ENCODE data around the gene STK16.

The STK16 gene

DNA sequence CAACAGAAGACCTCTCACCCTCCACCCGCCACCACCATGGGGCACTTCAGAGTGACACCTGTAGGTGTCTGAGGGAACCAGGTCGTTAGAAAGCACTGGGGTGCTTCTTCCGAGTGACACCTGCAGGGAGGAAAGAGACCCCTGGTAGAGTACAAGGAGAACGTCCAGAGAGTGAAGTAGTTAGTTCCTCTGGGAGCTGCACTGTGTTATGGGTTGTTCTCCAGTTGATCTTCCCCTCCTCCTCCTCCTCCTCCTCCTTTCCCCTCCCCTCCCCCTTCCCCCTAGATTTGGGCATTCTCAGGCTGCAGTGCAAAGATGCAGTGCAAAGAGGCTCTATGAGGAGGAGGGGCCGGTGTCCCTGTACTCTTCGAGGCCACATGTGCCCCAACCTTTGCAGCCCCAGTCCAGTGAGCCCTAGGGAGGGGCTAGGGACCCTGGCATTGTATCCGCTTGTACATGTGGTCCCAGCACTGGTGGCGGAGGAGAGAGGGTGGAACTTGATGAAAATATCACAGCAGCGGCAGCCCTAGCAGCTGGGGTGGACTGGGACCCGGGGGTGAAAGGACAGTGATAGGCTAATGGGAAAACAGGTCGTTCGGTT lies 34.7 kb downstream of the STK16 start:
- TF ChIP-seq, protein P1, sequence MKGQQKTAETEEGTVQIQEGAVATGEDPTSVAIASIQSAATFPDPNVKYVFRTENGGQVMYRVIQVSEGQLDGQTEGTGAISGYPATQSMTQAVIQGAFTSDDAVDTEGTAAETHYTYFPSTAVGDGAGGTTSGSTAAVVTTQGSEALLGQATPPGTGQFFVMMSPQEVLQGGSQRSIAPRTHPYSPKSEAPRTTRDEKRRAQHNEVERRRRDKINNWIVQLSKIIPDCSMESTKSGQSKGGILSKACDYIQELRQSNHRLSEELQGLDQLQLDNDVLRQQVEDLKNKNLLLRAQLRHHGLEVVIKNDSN (IDR thresholded peaks at IDR 0.05) = no peak
- TF ChIP-seq, protein P2, sequence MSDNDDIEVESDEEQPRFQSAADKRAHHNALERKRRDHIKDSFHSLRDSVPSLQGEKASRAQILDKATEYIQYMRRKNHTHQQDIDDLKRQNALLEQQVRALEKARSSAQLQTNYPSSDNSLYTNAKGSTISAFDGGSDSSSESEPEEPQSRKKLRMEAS (IDR thresholded peaks at IDR 0.05) = no peak
- TF ChIP-seq ZBTB7A (IDR thresholded peaks at IDR 0.05; ENCODE audit: low read depth) = no peak
- TF ChIP-seq FOXM1 (IDR thresholded peaks at IDR 0.05; ENCODE audit: borderline replicate concordance, low read depth) = no peak
- no peak for TF ChIP-seq REST (IDR thresholded peaks at IDR 0.05; ENCODE audit: low read depth)
- no peak for TF ChIP-seq TCF12 (IDR thresholded peaks at IDR 0.05; ENCODE audit: low read depth)
- TF ChIP-seq CREB1 (IDR thresholded peaks at IDR 0.05; ENCODE audit: low read depth) = no peak
- no peak for TF ChIP-seq CEBPB (IDR thresholded peaks at IDR 0.05)
- TF ChIP-seq NFIC (IDR thresholded peaks at IDR 0.05) = no peak

- TF ChIP-seq TCF12 (IDR thresholded peaks at IDR 0.05; ENCODE audit: low read depth) = no peak
- TF ChIP-seq FOXM1 (IDR thresholded peaks at IDR 0.05; ENCODE audit: borderline replicate concordance, low read depth) = no peak
- TF ChIP-seq, protein P1 (IDR thresholded peaks at IDR 0.05) = no peak
- no peak for TF ChIP-seq REST (IDR thresholded peaks at IDR 0.05; ENCODE audit: low read depth)
- TF ChIP-seq ZBTB7A (IDR thresholded peaks at IDR 0.05; ENCODE audit: low read depth) = no peak
- TF ChIP-seq EGR1 (IDR thresholded peaks at IDR 0.05) = no peak
- no peak for TF ChIP-seq RAD21 (IDR thresholded peaks at IDR 0.05; ENCODE audit: low read depth)
- TF ChIP-seq CREB1 (IDR thresholded peaks at IDR 0.05; ENCODE audit: low read depth) = no peak
- no peak for TF ChIP-seq TEAD4 (IDR thresholded peaks at IDR 0.05)
- no peak for TF ChIP-seq NFIC (IDR thresholded peaks at IDR 0.05)
- TF ChIP-seq, protein P2 (IDR thresholded peaks at IDR 0.05) = no peak
Measured at GRCh38 chr2:219280651-219281050, 35.4 kb downstream of the STK16 start.

DNA sequence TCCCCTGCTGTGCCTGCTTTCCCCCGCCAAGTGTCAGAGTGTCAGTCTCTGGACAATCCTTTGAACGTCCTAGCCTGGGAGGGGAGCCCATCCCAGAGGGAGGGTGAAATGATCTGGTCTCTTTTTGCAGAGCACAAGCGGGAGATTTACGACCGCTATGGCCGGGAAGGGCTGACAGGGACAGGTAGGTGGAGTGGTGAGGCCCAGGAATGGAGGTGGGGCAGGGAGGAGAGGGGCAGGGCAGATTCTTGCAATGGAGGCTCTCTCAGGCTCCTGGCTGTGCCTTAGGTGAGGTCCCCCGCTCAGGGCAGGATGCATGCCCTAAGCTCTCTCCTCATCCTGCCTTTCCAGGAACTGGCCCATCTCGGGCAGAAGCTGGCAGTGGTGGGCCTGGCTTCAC lies 36.3 kb downstream of the STK16 start:
- TF ChIP-seq EP300 (IDR thresholded peaks at IDR 0.05; ENCODE audit: borderline replicate concordance) (no peak), TEAD4 (IDR thresholded peaks at IDR 0.05) (no peak), CREB1 (IDR thresholded peaks at IDR 0.05; ENCODE audit: low read depth) (no peak), REST (IDR thresholded peaks at IDR 0.05; ENCODE audit: low read depth) (no peak), EGR1 (IDR thresholded peaks at IDR 0.05) (no peak), FOXM1 (IDR thresholded peaks at IDR 0.05; ENCODE audit: borderline replicate concordance, low read depth) (no peak), CEBPB (IDR thresholded peaks at IDR 0.05) (no peak), YY1 (IDR thresholded peaks at IDR 0.05; ENCODE audit: low read depth) (no peak), RAD21 (IDR thresholded peaks at IDR 0.05; ENCODE audit: low read depth) (no peak), TAF1 (IDR thresholded peaks at IDR 0.05; ENCODE audit: low read depth) (no peak), ZBTB7A (IDR thresholded peaks at IDR 0.05; ENCODE audit: low read depth) (no peak), NFIC (IDR thresholded peaks at IDR 0.05) (no peak), TCF12 (IDR thresholded peaks at IDR 0.05; ENCODE audit: low read depth) (no peak)
- TF ChIP-seq, protein P2 (IDR thresholded peaks at IDR 0.05) = no peak
- TF ChIP-seq, protein P1 (IDR thresholded peaks at IDR 0.05) = no peak

- no peak for TF ChIP-seq FOXM1 (IDR thresholded peaks at IDR 0.05; ENCODE audit: borderline replicate concordance, low read depth)
- TF ChIP-seq EP300 (IDR thresholded peaks at IDR 0.05; ENCODE audit: borderline replicate concordance) = no peak
- TF ChIP-seq TEAD4 (IDR thresholded peaks at IDR 0.05) = no peak
- TF ChIP-seq YY1 (IDR thresholded peaks at IDR 0.05; ENCODE audit: low read depth) = no peak
- no peak for TF ChIP-seq RAD21 (IDR thresholded peaks at IDR 0.05; ENCODE audit: low read depth)
- no peak for TF ChIP-seq TAF1 (IDR thresholded peaks at IDR 0.05; ENCODE audit: low read depth)
- no peak for TF ChIP-seq TCF12 (IDR thresholded peaks at IDR 0.05; ENCODE audit: low read depth)
- no peak for TF ChIP-seq EGR1 (IDR thresholded peaks at IDR 0.05)
- no peak for TF ChIP-seq CEBPB (IDR thresholded peaks at IDR 0.05)
- TF ChIP-seq, protein P1 (IDR thresholded peaks at IDR 0.05) = no peak
- TF ChIP-seq CREB1 (IDR thresholded peaks at IDR 0.05; ENCODE audit: low read depth) = no peak
- TF ChIP-seq REST (IDR thresholded peaks at IDR 0.05; ENCODE audit: low read depth) = no peak
- TF ChIP-seq NFIC (IDR thresholded peaks at IDR 0.05) = no peak
- TF ChIP-seq, protein P2 (IDR thresholded peaks at IDR 0.05) = no peak
- no peak for TF ChIP-seq ZBTB7A (IDR thresholded peaks at IDR 0.05; ENCODE audit: low read depth)
Measured at GRCh38 chr2:219282375-219282774, 37.1 kb downstream of the STK16 start.
